GM19023 (cell line): Measurements from ENCODE around the gene STAB2.

Source experiments
- ATAC-seq: cut with Tn5 transposase; IDR thresholded peaks from one replicate; pipeline ENCODE4 v1.9.1; 2021; ENCODE audit warnings: mild to moderate bottlenecking, moderate library complexity; ENCODE audit not compliant: unreplicated experiment

STAB2 gene

GRCh38 chr12:103735291-103735690 lies 148.2 kb downstream of the STAB2 start:
- ATAC-seq = no peak

DNA sequence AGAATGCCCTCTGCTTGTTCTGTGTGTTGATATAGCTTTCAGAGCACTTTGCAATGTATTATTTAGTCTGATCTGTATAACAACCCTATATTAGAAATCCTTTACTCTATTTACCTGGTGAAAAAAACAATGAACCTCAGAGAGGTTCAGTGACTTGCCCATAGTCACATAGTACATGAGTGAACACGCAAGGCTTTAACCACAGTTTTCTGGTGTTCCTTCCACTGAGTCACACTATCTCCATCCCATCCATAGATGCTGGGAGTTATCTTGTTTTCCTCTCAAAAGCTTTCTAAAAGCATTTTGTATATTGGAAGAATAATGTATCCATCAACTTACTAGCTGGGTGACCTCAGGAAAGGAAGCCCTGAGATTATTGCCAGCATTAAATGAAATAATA lies 149.5 kb downstream of the STAB2 start:
- no peak for ATAC-seq

DNA sequence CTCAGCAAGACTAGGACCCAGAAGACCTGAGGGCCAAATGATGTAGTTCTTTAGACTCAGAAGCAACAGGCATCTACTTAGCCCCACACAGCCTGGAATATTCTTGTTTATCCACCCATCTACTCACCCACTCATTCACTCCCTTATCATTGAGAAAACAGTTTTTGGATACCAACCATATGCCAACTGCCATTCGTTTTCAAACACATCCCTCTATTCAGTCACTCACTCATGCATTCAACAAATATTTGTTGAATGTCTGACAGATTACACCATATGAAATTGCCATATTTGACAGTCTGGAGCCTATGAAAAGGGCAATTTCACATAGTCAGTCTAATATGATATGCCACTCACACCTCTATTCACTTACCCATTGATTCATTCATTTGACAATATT lies 150.8 kb downstream of the STAB2 start:
- no peak for ATAC-seq

GRCh38 chr12:103742349-103742932 lies 155.4 kb downstream of the STAB2 start:
- no peak for ATAC-seq

GRCh38 chr12:103743788-103744187 lies 156.7 kb downstream of the STAB2 start:
- no peak for ATAC-seq

GRCh38 chr12:103745962-103746361 lies 158.9 kb downstream of the STAB2 start:
- no peak for ATAC-seq

DNA sequence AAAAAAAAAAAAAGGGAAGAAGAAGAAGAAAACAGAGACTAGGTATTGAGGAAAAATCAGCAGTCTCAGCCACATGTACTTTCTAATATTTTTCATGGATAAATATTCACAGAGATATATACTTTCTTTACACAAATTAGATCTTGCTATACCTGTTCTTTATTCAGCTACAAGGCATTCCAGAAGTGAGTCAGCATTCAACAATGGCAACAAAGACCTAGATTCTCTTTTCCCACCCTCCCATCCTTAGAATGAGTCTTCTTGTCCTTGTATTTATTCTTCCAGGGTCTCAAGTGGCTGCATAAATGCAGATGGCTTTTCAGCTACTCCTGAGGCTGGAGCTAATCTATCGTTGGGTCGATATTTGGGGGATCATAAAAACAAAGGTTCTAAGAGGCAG lies 160.9 kb downstream of the STAB2 start:
- ATAC-seq = no peak

- no peak for ATAC-seq
Observed at GRCh38 chr12:103748875-103749274, 161.8 kb downstream of the STAB2 start.

DNA sequence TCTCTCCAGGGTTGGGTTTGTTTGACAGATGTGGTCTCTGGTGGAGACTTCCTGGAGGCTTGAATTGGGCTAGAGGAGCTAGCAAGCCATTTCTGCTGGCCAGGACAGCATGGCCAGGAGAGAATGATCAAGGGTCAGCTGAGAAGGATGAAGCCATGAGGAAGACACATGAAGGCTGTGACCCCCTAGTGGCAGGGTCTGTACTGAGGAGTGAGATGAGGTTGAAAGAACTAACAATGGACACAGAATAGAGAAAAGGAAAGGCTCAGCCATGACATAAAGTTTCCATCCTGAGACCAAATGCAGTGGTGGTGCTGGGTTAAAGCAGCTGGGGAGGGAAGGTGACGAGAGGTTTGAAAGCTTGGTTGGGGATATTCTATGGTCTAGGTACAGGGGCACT lies 164.1 kb downstream of the STAB2 start:
- no peak for ATAC-seq

- ATAC-seq = no peak
Observed at GRCh38 chr12:103751600-103751999, 164.5 kb downstream of the STAB2 start.

DNA sequence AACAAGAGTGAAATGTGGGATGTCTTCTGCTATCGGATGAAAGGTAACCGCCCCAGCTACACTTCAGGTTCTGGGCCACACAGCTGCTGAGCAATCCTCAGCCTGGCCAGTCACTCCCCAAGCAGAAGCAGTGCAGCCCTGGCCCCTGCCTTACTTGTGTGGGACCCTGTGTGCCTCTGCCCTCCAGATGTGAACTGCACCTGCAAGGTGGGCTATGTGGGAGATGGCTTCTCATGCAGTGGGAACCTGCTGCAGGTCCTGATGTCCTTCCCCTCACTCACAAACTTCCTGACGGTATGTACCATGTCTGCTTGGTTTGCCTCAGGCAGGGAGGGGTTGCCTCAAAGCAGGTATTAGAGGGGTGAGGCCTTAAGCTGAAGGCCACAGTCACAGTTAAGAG lies 168.4 kb downstream of the STAB2 start:
- ATAC-seq = no peak

- no peak for ATAC-seq
Observed at GRCh38 chr12:103756443-103756842, 169.4 kb downstream of the STAB2 start.

DNA sequence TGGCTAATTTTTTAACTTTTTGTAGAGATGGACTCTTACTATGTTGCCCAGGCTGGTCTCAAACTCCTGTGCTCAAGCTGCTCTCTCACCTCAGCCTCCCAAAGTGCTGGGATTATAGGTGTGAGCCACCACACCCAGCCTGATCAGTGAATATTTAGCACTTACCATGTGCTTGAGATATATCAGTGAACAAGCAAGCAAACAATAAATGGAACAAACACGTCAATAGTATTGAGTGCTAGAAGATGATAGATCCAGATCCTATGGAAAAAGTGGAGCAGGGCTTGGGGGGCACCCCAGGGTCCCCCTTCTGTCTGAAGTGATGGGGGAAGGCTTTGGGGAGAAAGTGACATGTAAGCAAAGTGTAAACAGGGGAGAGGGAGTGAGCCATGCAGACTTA lies 170.2 kb downstream of the STAB2 start:
- ATAC-seq = no peak

- ATAC-seq = no peak
Observed at GRCh38 chr12:103758310-103759089, 171.4 kb downstream of the STAB2 start.

DNA sequence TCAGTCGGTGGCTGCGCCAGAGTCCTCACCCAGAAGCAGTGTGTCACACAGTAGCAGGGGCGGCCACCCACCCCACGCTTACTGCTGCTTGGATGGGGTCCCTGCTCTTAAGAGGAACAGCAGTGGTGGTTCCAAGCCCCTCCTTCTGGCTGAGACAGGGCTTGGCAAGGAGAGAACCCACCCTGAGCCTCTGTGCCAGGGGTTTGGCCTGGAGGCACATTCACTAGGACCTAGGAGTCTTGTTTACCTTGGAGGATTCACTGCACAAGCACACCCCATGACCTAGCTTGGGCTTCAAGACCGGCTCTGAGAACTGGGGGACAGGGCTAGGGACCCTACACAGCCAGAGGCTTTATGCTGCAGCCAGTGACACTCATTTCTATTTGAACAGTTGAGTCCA lies 175.4 kb downstream of the STAB2 start:
- ATAC-seq = no peak

DNA sequence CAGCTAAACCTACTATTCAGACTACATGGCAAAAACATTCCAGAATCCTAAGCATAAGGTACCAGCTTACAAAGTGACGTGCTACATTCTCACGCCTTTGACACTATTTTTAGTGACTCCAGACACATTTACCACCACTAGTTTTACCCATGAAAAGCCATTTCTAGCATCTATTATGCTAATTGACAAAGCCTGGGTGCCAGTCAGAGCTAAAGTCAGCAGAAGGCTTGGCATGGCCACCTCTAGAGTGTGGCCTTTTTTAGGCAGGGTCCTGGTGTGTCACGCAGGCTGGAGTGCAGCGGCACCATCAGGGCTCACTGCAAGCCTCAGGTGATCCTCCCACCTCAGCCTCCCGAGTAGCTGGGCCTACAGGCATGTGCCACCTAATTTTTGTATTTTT lies 178.2 kb downstream of the STAB2 start:
- ATAC-seq = no peak

DNA sequence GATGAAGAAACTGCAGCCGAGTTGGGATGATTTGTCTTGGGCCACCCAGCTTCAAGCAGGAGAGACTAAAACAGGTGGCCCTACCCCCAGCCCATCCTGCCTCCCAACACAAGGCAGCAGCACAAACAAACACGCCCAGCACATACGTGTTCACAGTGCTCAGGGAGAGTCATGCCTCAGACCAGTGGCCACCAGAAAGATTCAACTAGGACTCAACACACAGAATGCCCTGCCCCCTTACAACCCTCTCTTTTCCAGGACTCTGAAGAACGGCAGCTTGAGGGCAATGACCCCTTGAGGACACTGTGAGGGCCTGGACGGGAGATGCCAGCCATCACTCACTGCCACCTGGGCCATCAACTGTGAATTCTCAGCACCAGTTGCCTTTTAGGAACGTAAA lies 179.0 kb downstream of the STAB2 start:
- ATAC-seq = no peak

- ATAC-seq = no peak
Observed at GRCh38 chr12:103768467-103769123, 181.5 kb downstream of the STAB2 start.

- no peak for ATAC-seq
Observed at GRCh38 chr12:103769240-103769945, 182.3 kb downstream of the STAB2 start.

DNA sequence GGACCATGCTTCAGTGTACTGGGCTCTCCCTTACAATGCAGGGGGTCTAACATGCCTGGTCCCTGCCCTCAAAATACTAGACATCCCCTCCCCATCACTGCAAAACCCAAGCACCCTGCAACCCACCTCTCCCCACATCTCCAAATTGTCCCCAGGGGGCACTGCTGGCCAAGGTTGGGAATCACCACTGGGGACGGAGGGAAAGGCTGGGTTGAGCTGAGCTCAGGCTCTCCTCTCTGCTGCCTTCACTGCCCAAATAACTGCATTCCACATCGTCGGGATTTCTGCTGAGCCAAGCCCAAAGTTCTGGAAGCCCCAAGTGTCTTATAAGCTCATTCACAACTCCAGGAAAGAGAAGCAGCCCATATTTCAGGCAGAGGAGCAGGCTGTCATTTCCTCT lies 184.4 kb downstream of the STAB2 start:
- ATAC-seq = no peak

DNA sequence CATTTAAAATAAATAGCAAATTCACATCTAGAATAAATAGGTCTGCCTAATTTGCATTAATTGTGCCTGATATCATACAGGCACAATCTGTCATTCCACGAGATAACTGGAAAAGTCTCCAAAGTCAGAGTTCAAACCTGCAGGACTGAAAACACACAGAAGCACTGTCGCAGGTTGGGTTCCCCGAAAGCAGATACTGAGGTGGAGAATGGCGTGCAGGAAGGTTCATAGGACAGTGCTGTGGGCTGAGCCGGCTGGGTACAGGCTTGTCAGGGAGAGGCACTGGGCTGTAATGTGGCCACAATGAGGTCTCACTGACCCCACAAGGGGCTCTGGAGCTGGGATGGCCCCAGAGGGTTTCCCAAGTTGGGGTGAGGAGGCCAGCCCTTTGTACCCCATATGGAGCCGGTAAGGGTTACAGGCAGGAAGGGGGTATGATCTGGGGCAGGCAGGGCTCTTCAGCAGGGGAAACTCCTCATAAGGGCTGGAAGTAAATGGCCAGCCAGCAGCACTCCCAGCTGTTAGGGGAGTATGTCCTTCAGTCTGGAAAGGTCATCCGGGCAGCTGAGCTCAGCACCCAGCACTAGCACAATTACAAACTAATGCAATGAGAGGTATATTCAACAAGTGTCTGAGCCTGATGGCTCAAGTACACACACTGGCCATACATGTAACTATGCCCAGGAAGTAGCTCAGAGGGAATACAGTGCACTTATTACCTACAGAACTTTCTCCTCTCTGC lies 185.5 kb downstream of the STAB2 start:
- ATAC-seq = no peak
